Smooth muscle cell (in vitro differentiated cells): ENCODE results near the gene DNM3. TPM values are rescaled to one million over a fixed set of nuclear protein-coding genes. Genes with fewer than 3 reads are reported as not detected.

Experiments
- DNase-seq: peaks from one replicate; lab custom pipeline; 2025; ENCODE audit not compliant: unreplicated experiment; lab: John Stamatoyannopoulos, UW
- H2AFZ ChIP-seq: fragments of 200-600 bp; sonication (generic); 2 replicates; pipeline ENCODE4 v1.6.0; 2016; ENCODE audit warnings: antibody characterized with exemption, low read depth, mild to moderate bottlenecking
- H3F3A ChIP-seq: fragments of 200-600 bp; sonication (generic); 2 replicates; pipeline ENCODE4 v1.6.0; 2017; ENCODE audit warnings: antibody characterized with exemption, low read depth
- H3K27ac ChIP-seq: fragments of 200-600 bp; sonication (generic); 2 replicates; pipeline ENCODE4 v1.5.1; 2016; ENCODE audit warnings: low read depth, mild to moderate bottlenecking
- H3K27me3 ChIP-seq: fragments of 200-600 bp; sonication (generic); 2 replicates; pipeline ENCODE4 v1.6.1; 2016; ENCODE audit warnings: low read depth, mild to moderate bottlenecking
- H3K36me3 ChIP-seq: fragments of 200-600 bp; sonication (generic); 2 replicates; pipeline ENCODE4 v1.5.1; 2016; ENCODE audit warnings: low read depth
- H3K4me1 ChIP-seq: fragments of 200-600 bp; sonication (generic); 2 replicates; pipeline ENCODE4 v1.5.1; 2016; ENCODE audit warnings: low read depth
- H3K4me2 ChIP-seq: fragments of 200-600 bp; sonication (generic); 2 replicates; pipeline ENCODE4 v1.6.0; 2016; ENCODE audit warnings: mild to moderate bottlenecking
- H3K4me3 ChIP-seq: fragments of 200-600 bp; sonication (generic); 2 replicates; pipeline ENCODE4 v1.5.1; 2016; ENCODE audit warnings: mild to moderate bottlenecking
- H3K79me2 ChIP-seq: fragments of 200-600 bp; sonication (generic); 2 replicates; pipeline ENCODE4 v1.6.0; 2016; ENCODE audit warnings: low read depth, mild to moderate bottlenecking
- H3K9ac ChIP-seq: fragments of 200-600 bp; sonication (generic); 2 replicates; pipeline ENCODE4 v1.6.0; 2016; ENCODE audit warnings: low read depth
- H3K9me3 ChIP-seq: fragments of 200-600 bp; sonication (generic); replicated peaks from 2 replicates; pipeline ENCODE4 v1.5.1; 2016; ENCODE audit warnings: low read depth
- H4K20me1 ChIP-seq: fragments of 200-600 bp; sonication (generic); 2 replicates; pipeline ENCODE4 v1.6.0; 2016; ENCODE audit warnings: low read depth
- WGBS: methylation state at CpG from one replicate; pipeline ENCODE4 v1.1.7; 2016; ENCODE audit warnings: low lambda C conversion rate; 5-methylcytosine and 5-hydroxymethylcytosine counted together
- polyA plus RNA-seq: library from polyadenylated mRNA; unstranded; fragments of >200 nt; fragmentation: Nextera tagmentation; extraction: Ambion mirVana; gene quantifications from 2 replicates; pipeline ENCODE4 v1.2.1, GENCODE V29; 2016
- total RNA-seq: library from RNA; depleted of rRNA; stranded (reverse); fragments of >200 nt; gene quantifications from 2 replicates; pipeline ENCODE4 v1.2.3, GENCODE V29; 2014
- TF ChIP-seq, protein P1 (sequence below): fragments of 200-600 bp; sonication (generic); IDR thresholded peaks from 2 replicates; pipeline ENCODE4 v1.5.1; 2017; ENCODE audit warnings: borderline replicate concordance, mild to moderate bottlenecking, antibody characterized with exemption; ENCODE audit not compliant: insufficient read depth, poor library complexity, severe bottlenecking

The DNM3 gene
- total and polyA plus RNA-seq, 2 experiments from 2014 or later, result 1.7 to 3.0 TPM

DNA sequence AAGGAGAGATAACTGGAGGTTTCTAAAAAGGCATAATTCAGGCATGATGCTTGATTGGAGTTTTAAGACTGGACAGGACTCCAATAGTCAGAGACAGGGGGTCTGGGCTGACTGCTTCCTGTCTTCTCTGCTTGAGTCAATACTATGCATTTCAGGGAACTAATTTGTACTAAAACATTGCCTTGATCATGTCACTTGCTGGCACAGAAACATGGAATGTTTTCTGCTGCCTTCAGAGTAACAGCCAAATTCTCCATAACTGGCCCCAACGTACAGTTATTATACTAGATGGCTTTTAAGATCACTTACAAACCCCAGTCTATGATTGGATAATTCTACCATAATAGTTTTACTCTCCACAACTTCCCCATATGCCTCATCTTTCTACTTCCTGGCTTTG, 247.0 kb downstream of the DNM3 start:
- no peak for DNase-seq
- Histone ChIP-seq H3K9me3 (no peaks in the 10 kb centered on the region), H3K4me1 (peaks cover 24% of the 10 kb centered on the region), H2AFZ (no peak overlapping the region), H3K27ac (no peak overlapping the region), H3F3A (no peaks in the 10 kb centered on the region), H3K27me3 (no peaks in the 10 kb centered on the region), H3K4me3 (no peak overlapping the region), H3K9ac (no peak overlapping the region), H3K79me2 (no peaks in the 10 kb centered on the region), H3K4me2 (no peak overlapping the region), H3K36me3 (no peaks in the 10 kb centered on the region), H4K20me1 (no peaks in the 10 kb centered on the region)
- TF ChIP-seq, protein P1, sequence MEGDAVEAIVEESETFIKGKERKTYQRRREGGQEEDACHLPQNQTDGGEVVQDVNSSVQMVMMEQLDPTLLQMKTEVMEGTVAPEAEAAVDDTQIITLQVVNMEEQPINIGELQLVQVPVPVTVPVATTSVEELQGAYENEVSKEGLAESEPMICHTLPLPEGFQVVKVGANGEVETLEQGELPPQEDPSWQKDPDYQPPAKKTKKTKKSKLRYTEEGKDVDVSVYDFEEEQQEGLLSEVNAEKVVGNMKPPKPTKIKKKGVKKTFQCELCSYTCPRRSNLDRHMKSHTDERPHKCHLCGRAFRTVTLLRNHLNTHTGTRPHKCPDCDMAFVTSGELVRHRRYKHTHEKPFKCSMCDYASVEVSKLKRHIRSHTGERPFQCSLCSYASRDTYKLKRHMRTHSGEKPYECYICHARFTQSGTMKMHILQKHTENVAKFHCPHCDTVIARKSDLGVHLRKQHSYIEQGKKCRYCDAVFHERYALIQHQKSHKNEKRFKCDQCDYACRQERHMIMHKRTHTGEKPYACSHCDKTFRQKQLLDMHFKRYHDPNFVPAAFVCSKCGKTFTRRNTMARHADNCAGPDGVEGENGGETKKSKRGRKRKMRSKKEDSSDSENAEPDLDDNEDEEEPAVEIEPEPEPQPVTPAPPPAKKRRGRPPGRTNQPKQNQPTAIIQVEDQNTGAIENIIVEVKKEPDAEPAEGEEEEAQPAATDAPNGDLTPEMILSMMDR, result no peak
- 74% methylated on average over 1 of the region's 1 CpG for WGBS

DNA sequence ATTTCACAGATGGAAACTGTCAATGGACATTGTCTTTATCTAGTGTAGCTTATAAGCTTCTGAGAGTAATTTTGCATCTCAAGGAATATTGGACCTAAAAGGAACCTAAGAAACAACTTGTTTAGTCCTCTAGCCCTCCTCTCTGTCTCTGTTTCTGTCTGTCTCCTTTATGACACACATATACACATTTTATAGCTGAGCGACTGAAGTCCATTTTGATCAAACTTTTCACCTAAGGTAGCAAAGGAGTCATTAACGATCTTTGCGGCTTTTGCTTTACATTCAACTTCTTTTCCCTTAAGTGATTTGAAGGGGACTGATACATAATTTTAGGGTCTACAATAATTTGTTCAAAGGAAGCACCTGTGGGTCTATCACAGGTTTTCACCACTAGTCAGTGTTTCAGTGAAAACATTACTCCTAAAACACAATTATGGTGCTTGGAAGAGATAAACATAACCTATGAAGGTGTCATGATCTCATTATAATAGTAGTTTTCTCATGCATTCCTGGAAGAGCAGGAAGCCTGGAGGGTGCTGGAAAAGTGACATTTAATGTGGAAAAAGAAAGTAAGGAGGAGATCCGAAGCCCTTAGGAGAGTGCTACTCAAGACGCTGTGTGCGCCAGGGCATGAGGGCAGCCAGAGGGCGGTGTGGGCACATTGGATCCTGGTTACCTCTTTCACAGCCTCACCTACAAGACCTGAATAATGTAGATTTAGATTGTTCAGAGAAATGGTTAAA, 248.6 kb downstream of the DNM3 start:
- Histone ChIP-seq H3K79me2 (no peaks in the 10 kb centered on the region), H3K4me3 (no peak overlapping the region), H3K36me3 (no peaks in the 10 kb centered on the region), H3K4me1 (peaks cover 20% of the 10 kb centered on the region), H3K4me2 (peak overlapping the region; percentile 49), H3F3A (no peaks in the 10 kb centered on the region), H3K9ac (no peak overlapping the region), H4K20me1 (no peaks in the 10 kb centered on the region), H3K27me3 (no peaks in the 10 kb centered on the region), H2AFZ (no peak overlapping the region), H3K27ac (no peak overlapping the region), H3K9me3 (no peaks in the 10 kb centered on the region)
- 73% methylated on average over 7 of the region's 7 CpGs for WGBS
- TF ChIP-seq, protein P1, result peak; percentile 68
- DNase-seq, result no peak

DNA sequence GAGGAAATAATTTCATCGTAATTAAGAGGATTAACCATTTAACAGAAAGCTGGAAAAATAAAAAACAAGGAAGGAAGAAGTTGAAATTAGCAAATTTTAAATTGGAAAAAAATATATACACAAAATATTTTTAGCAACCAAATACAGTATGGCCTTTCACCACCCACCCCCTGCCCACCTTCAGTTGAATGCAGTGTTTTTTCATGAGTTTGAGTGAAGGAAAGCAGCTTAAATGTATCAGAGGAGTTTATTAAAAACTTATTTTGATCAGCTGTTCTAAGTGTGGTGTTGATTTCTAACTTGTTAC, 249.2 kb downstream of the DNM3 start:
- WGBS, result 37% methylated on average over 1 of the region's 1 CpG
- Histone ChIP-seq H3K4me3 (no peak overlapping the region), H3K27ac (no peak overlapping the region), H2AFZ (peak overlapping the region; percentile 21), H3K36me3 (no peaks in the 10 kb centered on the region), H3K9ac (no peak overlapping the region), H3K4me1 (peaks cover 14% of the 10 kb centered on the region), H3K79me2 (no peaks in the 10 kb centered on the region), H3F3A (no peaks in the 10 kb centered on the region), H3K4me2 (no peak overlapping the region), H3K9me3 (no peaks in the 10 kb centered on the region), H3K27me3 (no peaks in the 10 kb centered on the region), H4K20me1 (no peaks in the 10 kb centered on the region)
- TF ChIP-seq, protein P1, result no peak
- no peak for DNase-seq

DNA sequence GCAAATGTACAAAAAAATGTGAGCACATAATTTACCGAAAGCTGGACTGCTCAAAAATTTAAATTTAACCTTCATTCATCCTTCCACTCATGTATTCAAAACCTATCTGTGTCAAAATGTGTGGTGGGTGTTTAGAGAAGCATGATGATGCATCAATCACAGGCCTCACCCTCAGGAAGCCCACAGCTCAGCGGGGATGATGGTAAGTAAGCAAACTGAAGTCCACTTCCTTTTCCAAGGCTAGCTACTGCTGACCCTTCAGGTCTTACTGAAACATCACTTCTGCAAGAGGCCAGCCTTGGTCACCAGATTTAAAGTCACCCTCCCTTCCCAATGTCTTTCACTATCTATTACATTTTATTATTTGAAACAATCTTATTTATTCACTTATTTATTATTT, 254.5 kb downstream of the DNM3 start:
- H3K27me3 ChIP-seq, result no peaks in the 10 kb centered on the region
- H2AFZ ChIP-seq, result no peak overlapping the region
- H3K4me1 ChIP-seq, result peaks cover 6% of the 10 kb centered on the region
- H3K4me3 ChIP-seq, result no peak overlapping the region
- H3K9ac ChIP-seq, result no peak overlapping the region
- no peaks in the 10 kb centered on the region for H3K36me3 ChIP-seq
- H3K79me2 ChIP-seq, result no peaks in the 10 kb centered on the region
- H3F3A ChIP-seq, result no peaks in the 10 kb centered on the region
- no peak overlapping the region for H3K27ac ChIP-seq
- no peak overlapping the region for H3K4me2 ChIP-seq
- DNase-seq, result no peak
- H4K20me1 ChIP-seq, result no peaks in the 10 kb centered on the region
- TF ChIP-seq, protein P1, result no peak
- H3K9me3 ChIP-seq, result no peaks in the 10 kb centered on the region
- WGBS, result 86% methylated on average over 2 of the region's 2 CpGs
